GM19372 (cell line): Measurements from ENCODE around the gene ZFYVE9.
"Not testable (repeated sequence)": the region's sequence is repeated elsewhere in the genome, so short reads cannot be mapped to it uniquely, and the experiment has no call there.

ENCODE experiments used
- ATAC-seq: cut with Tn5 transposase; IDR thresholded peaks from one replicate; pipeline ENCODE4 v1.9.1; 2021; ENCODE audit warnings: mild to moderate bottlenecking, low read depth, moderate library complexity; ENCODE audit not compliant: unreplicated experiment

Gene ZFYVE9

DNA sequence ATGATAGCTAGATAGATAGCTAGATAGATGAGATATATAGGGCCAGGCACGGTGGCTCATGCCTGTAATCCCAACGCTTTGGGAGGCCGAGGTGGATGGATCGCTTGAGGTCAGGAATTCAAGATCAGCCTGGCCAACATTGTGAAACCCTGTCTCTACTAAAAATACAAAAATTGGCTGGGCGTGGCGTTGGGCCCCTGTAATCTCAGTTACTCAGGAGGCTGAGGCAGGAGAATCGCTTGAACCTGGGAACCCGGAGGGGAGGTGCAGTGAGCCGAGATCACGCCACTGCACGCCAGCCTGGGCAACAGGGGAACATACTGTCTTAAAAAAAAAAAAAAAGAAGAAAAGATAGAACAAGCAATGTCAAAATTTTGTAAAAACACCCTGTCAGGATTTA lies 8.6 kb downstream of the ZFYVE9 start:
- not testable (repeated sequence) for ATAC-seq

DNA sequence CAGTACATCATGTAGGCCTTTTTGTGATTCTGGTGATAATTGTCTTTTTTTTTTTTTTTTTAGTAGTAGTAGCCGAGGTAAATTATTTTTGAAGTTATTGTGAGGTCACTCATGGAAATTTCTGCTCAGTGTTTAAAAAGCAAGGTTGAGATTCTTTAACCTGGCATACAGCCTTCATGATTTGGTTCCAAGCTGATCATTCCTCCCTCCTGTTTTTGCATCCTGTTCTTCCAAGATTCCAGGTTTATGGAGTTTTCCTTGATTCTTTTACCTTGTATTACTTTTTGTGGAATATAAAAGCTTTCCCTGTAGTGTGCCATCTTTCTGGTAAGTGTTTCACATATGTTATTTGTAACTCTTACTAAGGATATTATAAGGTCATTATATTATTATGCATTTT lies 9.1 kb downstream of the ZFYVE9 start:
- no peak for ATAC-seq

DNA sequence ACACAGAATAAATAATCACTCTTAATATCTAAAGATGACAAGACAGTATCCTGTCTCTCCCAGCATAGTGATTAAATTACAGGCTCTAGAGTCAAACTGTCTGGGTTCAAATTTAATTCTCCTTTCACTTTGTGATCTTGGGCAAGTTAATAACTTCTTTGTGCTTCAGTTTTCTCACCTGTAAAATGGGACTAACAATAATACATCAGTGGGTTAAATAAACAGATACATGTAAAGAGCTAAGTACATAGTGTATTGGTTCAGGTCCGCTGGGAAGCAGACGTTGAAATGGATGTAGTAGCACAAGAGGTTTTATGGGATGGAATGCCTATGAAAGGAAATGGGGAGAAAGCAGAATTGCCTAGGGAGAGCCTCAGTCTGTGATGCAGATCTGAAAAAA lies 10.7 kb downstream of the ZFYVE9 start:
- no peak for ATAC-seq

DNA sequence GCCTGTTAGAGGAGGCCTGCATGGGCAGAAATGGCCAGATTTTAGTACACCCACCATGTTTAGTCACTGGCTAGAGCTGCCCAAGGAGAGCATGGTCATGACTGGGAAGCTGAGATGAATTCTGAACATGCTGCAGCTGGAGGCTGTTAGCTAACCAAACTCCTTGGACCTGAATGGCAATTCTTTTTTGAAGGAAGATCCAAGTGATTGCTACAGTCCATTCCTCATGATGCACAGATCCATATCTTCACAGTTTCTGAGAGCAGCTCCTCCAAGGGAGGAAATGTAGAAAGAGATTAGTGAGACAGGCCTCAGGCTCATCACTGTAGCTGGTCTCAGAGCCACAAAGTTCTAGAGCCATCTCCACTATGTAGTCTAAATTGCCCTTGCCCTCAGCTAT lies 11.1 kb downstream of the ZFYVE9 start:
- ATAC-seq, result no peak

DNA sequence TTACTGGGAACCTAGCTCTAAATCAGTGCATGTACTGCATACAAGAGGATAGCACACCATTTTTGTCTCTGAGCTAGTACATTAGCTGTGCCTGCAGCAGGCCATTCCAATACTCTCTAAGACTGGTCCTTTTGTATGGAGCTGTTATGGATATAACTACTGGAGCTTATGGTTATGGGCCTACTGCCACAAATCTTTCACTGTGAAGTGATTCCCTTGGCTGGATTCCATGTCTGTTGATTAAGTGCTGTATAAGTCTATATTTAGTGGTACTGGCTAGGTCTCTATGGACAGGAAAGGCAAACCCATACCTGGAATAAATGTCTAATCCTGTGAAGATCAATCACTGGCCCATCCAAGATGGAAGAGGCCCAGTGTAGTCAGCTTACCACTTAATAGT lies 12.0 kb downstream of the ZFYVE9 start:
- no peak for ATAC-seq

DNA sequence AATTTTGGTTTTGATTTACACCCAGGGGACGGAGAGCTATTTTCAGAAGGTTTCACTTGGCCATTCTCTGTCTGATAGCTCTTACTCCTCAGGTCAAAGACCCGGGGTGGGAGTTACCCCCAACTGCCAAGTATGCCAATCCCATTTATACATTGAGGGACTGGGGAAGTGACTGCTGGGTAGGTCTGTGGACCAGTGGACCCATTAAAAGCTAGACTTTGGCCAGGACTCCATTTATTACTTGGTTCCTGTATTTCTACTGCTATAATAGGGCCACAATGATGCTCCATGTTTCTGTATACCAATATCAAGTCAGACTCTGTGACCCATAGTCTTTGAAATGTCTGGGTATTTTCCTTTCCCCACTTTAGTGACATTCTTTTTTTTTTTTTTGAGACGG lies 14.6 kb downstream of the ZFYVE9 start:
- ATAC-seq, result no peak

DNA sequence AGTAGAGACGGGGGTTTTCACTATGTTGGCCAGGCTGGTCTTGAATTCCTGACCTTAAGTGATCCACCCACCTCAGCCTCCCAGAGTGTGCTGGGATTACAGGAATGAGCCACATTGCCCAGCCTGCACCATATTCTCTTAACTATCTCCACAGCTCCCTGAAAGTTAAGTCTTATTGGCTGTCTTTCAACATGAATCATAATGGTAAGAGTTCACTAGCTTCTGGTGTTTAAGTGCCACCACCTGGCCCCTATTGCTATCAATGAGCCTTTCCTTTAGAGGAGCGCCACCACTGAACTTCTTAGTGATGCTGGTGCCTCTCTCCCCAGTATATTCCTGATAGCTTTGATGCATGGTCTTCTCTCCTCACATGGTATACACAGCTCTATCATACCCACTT lies 15.7 kb downstream of the ZFYVE9 start:
- ATAC-seq, result no peak

DNA sequence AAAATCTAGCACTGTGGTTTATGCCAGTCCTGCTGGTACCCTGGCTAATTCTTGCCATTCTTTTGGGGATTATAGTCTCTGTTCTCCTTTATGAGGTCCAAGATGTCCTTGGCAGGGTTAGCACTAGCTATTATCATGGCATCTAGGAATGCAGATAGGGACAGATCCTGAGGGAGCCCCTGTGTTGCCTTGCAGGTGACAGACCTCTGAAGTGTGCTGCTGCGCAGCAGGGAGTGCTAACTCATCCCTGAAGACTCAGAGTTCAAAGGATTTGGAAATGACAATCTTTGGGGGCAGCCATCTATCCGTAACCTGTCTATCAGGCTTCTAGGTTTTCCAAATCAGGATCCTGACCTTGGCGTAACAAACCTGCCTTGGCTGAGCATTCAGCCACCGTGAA lies 16.3 kb downstream of the ZFYVE9 start:
- ATAC-seq, result no peak

DNA sequence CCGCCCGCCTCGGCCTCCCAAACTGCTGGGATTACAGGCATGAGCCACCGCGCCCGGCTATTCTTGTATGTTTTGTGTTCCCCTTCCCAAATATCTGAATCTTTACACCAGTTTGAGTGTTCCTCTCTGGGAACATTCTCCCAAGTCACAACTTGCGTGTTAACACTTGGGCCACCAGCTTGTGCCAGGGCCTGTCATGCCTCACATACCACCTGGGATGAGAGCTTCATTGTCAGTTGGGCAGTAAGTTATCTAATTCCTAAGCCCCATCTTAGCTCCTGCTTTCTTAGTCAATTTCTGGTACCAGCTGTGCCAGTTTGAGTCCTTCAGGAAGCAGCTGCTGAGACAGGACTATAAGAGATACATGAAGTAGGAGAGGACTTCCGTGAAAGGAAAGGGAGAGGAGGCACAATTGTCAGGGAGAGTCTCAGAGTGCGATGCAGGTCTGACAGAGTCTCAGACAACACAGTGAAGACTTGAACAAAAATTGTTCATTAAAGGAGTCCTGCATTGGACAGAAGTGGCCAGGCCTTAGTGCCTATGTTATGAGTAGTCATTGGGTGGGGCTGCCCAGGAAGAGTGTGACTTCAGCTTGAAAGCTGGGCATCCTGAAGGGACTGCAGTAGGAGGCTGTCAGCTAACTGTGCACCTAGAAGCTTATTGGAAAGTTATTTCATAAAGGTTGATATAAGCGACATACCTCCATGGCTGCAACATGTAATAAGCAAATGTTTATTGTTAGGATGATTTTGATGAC lies 17.3 kb downstream of the ZFYVE9 start:
- no peak for ATAC-seq

DNA sequence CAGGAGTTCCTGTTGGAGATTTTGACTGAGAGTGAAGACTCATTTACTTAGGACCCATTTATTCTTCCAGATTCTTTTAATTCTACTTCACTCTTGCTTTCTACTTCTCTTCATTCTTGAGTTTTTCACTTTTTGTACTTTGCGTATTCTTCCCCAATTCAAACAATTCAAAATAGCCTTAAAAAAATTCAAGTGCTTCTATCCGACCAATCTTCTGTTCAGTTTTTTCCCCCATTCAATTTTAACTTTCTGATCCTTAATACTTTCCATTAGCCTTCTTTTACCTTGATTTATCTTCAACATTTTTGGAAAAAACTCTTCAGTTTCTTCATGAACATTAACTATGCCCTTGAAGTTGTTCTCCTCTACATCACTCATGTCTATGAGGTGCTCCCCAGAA lies 21.1 kb downstream of the ZFYVE9 start:
- ATAC-seq, result no peak

DNA sequence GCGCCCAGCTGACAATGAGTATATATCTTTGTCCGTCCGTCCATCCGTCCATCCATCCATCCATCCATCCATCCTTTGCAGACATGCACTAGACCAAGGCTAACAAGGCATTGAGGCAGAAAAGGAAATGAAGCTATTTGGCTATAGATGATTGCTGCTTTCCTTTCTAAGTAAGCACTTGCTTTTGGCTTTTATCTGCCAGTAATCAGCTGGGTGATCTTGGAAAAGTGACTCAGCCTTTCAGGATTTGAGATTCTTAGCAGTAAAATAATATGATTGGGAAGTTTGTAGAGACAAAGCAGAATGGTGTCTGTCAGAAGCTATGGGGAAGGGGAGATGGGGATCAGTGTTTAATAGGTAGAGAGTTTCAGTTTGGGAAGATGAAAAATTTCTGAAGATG lies 22.7 kb downstream of the ZFYVE9 start:
- no peak for ATAC-seq

DNA sequence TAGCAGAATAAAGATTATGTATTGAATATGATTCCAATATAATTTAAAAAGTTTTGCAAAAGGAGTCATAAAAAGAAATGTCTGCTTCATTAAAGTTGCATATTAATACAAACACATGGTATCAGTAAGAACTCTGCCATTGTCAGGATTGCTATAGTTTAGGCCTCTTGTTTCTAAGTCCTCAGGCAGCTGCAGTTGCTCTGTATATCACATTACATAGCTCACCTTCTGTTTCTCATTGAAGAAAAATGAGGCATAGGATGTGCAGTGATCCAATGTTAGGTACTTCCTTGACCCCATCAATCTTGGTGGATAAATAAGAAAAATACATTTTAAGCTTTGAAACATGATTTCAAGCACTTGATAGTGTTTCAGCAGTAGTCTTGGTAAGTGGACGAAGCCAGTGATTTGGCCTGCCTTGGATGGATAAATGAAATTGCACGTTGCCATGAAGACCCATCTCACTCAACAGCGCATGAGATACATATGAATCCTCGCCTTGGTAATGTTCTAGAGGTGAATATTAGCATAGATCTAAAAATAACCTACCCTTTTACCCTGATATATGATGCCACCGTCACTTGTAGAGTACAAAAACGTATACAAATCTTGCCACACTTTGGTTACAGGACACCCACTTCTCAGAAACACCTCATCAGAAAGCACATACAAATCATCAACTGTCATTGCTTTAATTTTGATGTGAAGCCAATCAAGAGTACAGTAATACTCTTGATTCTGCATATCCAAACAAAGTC lies 25.3 kb downstream of the ZFYVE9 start:
- no peak for ATAC-seq

DNA sequence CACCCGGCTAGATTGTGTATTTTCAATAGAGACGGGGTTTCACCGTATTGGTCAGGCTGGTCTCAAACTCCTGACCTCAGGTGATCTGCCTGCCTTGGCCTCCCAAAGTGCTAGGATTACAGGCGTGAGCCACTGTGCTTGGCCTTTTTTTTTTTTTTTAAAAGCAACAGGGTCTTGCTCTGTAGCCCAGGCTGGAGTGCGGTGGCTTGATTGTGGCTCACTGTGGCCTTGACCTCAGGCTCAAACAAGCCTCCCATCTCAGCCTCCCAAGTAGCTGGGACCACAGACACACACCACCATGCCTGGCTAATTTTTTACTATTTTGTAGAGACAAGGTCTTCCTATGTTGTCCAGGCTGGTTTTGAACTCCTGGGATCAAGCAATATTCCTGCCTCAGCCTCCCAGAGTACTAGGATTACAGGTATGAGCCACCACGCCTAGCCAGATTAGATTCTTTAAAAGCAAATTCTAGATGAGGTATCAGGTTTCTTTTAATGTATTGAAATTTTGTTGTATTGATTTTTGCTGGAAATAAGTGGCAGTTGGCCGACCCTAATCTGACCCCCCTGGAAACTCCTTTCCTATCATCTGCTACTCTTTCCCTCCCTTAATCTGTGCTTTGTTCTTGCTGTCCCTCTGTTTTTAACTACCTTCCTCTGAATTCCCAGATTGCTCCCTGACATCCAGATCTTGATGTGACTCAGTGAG lies 26.6 kb downstream of the ZFYVE9 start:
- ATAC-seq, result no peak

DNA sequence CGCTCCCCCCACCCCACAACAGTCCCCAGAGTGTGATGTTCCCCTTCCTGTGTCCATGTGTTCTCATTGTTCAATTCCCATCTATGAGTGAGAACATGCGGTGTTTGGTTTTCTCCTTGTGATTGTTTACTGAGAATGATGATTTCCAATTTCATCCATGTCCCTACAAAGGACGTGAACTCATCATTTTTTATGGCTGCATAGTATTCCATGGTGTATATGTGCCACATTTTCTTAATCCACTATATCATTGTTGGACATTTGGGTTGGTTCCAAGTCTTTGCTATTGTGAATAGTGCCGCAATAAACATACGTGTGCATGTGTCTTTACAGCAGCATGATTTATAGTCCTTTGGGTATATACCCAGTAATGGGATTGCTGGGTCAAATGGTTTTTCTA lies 29.3 kb downstream of the ZFYVE9 start:
- not testable (repeated sequence) for ATAC-seq

DNA sequence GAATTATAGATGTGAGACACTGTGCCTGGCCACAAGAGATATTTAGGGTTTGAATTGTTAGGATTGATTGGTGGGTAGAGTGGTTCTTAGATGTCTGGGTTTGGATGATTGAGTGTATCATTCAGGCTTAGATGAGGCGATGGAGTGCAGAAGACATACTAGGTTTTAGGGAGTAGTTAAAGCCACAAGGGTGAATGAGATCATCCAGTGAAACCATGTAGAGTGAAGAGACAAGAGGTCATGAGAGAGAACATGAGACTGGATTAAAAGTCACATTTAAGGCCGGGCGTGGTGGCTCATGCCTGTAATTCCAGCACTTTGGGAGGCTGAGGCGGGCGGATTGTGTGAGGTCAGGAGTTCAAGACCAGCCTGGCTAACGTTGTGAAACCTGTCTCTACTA lies 37.2 kb downstream of the ZFYVE9 start:
- ATAC-seq, result no peak

DNA sequence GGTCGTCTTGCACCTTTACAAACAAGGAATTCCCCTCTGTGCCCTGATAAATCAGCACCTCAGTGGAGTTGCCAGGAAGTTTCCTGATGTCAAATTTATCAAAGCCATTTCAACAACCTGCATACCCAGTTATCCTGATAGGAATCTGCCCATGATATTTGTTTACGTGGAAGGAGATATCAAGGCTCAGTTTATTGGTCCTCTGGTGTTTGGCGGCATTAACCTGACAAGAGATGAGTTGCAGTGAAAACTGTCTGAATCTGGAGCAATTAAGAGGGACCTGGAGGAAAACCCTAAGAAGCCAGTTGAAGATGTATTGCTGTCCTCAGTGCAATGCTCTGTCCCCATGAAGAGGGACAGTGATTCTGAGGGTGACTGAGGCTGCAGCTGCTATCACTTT lies 38.3 kb downstream of the ZFYVE9 start:
- no peak for ATAC-seq

DNA sequence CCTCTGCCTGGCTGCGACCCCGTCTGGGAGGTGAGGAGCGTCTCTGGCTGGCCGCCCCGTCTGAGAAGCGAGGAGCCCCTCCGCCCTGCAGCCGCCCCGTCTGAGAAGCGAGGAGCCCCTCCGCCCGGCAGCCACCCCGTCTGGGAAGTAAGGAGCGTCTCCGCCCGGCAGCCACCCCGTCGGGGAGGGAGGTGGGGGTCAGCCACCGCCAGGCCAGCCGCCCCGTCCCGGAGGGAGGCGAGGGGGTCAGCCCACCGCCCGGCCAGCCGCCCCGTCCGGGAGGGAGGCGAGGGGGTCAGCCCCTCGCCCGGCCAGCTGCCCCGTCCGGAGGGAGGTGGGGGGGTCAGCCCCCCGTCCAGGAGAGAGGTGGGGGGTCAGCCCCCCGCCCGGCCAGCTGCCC lies 39.9 kb downstream of the ZFYVE9 start:
- not testable (repeated sequence) for ATAC-seq

DNA sequence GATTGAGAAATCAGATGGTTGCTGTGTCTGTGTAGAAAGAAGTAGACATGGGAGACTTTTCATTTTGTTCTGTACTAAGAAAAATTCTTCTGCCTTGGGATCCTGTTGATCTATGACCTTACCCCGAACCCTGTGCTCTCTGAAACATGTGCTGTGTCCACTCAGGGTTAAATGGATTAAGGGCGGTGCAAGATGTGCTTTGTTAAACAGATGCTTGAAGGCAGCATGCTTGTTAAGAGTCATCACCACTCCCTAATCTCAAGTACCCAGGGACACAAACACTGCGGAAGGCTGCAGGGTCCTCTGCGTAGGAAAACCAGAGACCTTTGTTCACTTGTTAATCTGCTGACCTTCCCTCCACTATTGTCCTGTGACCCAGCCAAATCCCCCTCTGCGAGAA lies 40.4 kb downstream of the ZFYVE9 start:
- not testable (repeated sequence) for ATAC-seq

DNA sequence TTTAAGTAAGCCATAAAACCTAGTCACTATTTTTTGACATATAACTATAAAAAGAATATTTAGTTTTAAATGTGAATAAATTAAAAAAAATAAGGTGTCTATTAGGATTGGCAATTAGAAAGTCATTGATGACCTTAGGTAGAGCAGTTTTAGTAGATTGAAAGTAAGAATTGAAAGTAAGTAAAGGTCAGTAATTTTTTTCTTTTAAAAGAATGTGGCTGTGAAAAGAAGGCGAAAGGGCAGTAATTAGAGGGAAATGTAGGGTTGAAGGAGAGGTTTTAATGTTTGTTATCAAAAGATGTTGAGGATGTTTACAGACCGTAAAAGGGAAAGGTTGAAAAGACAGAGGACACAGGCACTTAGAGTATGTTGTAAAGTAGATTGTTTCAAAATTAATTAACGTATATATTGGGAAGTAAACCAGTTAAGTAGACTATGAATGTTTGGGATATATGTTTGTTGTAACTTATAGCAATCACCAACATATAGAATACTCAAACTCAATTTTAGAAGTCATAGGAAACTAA lies 41.0 kb downstream of the ZFYVE9 start:
- no peak for ATAC-seq

DNA sequence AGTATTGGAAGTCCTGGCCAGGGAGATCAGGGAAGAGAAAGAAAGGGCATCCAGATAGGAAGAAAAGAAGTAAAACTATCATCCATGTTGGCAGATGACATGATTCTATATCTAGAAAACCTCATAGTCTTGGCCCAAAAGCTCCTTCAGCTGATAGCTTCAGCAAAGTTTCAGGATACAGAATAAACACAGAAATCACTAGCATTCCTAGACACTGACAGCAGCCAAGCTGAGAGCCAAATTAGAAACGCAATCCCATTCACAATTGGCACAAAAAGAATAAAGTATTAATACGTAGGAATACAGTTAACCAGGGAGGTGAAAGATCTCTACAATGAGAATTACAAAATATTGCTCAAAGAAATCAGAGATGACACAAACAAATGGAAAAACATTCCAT lies 44.6 kb downstream of the ZFYVE9 start:
- no peak for ATAC-seq

DNA sequence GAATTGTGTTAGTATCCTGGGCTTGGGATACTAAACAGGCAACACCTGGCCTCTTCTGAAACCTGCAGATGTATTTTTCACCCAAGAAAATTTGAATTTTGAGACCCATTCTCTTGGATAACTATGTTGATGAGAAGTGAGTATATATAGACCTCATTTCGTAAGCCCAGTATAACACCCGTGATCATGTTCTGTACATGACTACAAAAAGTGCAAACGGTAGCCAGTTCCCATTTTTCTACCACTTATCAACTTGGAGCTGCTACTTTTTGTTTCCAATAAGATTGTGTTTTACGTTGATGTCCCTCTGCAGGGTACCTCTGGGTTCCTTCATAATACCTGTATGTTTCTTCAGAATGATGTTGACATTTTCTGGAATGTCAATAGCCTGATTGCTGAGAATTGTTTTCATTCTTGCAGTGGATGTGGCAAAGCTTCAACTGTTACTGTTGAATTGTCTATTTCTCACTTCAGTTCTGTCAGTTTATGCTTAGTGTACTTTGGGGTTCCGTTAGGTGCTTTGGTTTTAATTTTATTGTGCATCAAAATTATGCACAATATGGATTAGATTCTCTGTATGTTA lies 48.1 kb downstream of the ZFYVE9 start:
- ATAC-seq, result no peak
